ENCODE data around the gene EDN2.
A peak's percentile ranks its signal among the peaks of the same experiment; 100 is the strongest.

EDN2 gene

DNA sequence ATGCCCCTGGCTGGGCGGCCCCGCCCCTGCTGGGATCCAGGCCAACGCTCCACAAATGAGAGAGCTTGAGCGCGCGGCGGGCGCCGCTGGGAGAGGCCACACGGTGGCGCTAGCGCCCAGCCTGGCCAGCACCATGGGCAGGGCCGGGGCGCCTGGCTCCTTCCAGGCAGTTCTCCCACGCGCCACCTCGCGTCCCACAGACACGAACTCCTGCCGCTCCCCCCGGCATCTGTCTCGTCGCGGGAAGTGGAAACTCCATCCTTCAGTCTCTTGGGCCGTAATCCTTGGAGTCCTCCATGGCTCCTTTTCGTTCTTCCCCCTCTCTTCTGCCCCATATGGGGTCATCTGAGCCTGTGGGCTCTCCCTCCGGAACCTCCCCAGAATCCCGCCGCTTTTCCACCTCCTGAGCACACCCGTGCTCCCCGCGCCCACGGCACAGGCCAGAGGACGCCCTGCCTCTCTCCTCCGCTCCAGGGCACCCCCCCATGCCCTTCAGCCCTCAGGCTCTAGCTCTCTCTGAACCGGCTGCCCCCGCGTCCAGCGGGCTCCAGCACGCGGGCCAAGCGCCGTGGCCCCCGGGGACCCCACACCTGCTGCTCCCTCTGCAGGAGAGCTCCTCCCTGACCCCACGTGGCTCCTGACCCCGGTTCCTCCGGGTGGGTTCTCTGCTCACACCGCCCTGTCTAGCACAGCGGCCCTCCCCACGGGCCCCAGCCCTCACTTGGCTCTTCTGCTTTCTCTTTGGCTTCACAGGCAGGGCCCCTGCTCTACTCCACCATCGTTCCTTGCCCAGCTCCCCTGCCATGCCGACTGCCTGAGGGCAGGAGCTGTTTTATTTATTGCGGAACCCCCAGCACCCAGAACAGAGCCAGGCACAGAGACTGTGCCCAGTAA is 31.9 kb upstream of the EDN2 start:
- DNase-seq: peak; percentile 61

DNA sequence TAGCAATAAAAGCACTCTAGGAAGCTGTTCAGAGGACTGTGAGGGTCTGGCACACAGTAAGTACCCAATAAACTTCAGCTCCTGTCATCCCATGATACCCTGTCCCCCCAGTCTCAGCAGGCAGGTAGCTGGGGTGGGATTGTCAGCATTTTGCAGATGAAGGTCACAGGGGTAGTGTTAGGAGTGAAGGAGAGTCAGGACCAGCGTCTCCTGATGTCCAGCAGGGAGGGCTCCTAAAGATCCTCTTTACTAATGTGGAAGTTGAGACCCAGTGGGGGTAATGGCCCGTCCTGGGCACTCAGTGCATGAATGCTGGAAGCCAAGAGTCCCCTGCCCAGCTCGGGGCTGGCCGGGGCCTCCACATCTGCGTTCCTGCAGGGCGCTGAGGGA is 31.3 kb upstream of the EDN2 start:
- DNase-seq: no peak

DNA sequence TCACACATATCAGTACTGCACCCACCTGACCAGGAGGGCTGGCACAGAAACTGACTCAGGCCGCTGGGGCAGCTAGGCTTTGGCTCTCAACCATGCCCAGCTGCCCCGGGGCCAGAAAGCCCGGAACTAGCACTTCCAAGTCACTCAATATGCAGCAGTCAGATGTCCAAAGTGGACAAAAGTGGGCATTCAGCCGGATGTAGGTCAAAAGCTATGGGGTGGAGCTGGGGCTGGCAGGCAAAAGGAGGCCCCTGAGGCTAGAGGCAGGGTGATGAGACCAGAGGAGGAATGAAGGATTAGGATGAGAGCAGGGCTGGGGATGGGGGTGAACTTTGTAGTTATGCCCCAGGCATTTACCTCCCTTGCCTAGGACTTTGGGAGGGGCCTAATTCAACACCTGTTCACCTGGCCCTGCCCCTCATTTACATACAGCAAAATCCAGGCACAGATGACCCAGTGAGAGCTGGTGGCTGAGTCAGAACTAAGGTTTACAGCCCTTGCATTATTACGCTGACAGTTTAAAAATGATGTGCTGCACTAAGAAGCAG is 30.7 kb upstream of the EDN2 start:
- DNase-seq: no peak

DNA sequence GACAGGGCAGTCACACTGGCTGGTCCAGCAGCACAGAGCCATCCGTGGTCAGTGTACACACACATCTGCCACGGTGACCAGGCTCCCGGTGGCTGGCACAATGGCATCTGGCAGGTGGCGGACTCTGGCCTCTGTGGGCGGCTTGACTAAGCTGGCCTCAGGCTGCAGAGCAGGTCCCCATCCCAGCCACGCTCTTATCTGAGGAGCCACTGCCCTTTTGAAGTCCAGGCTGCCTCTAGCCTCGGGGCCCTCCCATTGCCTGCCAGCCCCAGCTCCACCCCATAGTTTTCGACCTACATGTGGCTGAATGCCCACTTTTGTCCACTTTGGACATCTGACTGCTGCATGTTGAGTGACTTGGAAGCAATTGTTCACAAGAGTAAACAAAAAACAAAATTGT is 29.9 kb upstream of the EDN2 start:
- DNase-seq: no peak

DNA sequence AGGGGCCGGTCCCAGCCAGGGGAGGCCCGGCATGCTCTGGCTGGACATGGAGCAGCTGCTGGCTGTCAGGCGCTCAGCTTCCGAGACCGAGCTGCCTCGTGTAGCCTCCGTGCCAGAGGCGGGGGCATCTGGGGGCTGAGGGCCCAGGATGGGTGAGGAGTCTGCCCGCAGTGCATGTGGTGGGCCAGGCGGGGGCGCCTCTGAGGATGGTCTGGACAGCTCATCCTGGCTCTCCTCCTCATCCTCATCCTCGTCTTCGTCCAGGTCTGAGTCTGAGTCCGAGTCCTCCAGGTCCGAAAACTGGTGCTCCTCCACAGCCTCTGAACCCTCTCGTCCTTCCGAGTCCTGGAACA is 28.9 kb upstream of the EDN2 start:
- DNase-seq: no peak

DNA sequence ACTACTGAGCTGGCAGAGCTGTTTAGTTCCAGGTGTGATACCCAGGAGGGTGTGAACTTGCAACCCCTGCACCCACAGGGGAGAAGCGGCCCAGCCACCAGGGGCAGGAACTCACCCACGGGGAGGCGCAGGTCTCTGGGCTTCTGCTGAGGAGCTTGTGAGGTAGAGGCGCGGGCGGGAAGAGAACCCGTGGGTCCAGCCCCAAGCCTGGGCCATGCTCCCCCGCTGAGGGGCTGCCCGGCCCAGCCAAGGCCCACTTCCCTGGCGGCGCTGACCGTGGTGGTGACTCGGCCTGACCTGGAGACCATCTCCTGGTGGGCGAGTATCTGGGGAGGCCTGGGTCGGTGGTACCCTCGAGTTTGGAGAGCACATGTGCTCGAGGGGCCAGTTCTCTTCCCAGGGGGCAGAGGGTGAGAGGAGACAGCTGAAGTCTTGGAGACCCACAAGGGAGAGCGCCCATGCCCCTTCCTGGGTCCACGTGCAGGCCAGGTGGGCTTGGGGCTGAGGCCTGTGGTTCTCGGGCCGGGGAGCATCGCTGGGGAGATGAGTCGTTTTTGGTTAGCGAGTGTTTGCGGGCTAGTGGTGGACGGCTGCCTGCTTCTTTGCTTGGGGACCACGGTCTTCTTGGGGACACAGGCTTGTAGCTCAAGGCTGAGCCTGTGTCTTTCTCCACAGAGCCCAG is 28.4 kb upstream of the EDN2 start:
- DNase-seq: no peak

DNA sequence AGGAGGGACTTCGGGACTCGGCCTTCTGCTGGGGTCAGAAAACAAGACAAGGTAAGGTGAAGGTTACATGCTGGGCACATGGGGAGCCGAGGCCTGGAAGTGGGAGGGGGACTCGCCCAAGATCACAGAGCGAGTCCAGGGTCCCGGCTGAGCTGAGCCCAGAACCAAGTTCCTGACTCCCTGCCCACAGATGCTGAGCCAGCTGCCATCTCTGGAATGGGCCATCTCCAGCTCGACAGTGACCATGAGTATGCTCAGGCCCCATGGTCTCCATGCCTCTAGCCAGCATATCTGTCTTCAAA is 26.7 kb upstream of the EDN2 start:
- no peak for DNase-seq

DNA sequence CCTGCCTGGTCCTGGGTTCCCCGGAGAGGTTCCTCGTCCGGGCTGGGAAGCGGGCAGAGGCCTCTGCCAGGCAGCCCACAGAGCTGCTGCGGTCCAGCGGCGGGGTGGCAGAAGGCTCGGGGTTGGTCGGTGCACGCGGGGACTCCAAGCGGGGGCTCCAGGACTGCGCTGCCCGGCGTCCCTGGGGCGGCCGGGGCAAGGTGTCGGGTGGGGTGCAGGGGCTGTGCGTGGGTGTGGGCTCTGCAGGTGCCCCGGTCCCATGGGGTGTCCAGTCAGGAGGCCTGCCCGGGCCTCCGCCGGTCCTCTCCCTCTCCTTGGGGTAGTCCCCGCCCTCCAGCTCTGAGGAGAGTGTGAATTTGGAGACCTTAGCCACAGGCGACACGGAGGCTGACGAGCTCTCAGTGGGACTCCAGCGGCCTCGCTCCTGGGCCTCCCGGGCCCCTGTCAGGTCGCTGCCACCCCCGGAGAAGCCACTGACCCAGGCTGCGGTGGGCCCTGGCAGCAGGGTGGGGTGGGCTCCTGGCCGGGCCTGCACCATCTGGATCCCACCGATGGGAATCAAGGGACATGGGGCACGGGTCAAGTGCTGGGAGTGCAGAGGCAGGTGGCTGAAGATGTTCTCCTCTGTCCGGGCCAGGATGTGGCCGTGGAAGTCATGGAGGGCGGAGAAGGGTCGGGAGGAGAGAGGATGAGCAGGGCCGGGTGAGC is 26.2 kb upstream of the EDN2 start:
- no peak for DNase-seq

DNA sequence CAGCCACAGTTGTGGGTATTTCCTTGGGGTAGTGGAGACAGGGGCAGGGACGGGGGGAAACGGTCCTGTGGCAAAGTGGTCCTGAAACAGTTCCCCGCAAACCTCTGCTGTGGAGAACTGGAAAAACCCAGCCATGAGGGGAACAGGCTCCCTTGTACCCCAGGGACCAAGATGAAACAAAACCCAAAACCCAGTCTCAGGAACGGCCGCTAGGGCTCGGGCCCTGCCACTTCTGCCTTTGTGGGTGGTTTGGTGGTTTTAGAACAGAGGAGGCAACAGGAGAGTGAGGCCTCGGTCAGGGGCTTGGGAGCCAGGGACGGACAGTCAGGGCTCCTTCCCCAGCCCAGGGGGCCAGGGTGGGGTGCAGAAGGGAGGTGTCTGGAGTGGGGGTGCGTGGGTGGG is 24.8 kb upstream of the EDN2 start:
- no peak for DNase-seq

DNA sequence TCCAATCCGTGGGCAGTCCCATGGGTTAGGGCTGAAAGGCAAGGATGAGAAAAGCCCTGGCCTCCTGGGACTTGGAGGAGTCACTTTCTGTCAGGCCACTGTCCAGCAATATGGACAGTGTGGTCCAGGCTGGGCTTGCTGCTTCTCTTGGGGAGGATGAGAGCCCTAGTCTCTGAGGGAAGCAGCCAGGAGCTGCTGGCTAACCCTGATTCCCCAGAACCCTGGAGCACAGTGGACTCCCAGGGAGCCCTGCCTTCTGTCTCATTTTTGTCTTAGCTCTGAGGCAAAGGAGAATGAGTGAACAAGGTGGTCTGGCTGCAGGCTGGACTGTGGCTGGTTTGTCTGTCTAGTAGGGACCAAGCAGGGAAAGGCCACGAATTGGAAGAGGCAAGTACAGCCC is 23.8 kb upstream of the EDN2 start:
- DNase-seq: no peak

DNA sequence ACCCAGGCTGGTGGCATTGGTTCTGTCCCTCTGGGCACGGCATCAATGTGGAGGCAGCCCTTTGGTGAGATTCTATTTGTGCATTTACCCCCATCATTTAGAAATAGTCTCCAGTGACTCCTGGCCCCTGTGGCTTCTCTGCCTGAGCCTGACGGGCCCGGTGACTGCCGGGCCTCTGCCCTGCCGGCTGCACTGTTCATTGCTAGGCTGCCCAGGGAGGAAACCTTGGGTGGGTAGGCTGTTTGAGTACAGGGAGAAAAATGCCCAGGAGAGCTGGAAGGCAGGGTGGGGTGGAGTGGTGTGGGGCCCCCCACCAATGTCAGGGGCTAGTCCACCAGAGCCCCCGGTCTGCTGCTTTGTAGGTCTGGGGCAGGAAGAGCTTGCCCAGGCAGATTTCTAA is 23.4 kb upstream of the EDN2 start:
- no peak for DNase-seq

DNA sequence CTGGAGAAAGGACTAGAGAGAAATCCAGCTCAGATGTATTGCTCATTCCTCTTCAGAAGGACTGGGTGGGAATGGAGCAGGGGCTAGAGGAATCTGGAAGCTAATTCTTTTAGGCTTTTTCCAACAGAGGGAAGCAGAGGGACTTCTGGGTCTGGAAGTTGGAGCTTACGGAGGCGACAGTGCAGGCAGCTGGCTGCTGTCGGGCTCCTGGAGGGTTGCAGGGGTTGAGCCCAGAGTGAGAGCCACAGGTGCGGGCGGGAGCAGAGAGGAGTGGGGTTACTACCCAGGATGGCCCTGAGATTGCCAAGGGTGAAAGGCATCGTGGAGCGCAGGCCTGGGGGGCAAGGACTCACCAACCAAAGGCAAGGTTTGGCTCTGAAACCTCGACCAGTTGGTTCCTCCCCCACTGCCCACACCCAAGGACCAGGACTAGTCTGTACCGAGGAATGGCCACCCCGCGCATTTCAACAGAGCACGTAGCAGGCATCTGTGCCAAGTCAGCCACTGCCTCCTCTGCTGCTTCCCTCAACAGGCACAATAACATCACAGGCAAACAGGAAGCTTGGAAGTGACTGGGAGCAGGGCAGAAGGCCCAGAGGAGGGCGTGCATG is 22.7 kb upstream of the EDN2 start:
- DNase-seq: no peak

DNA sequence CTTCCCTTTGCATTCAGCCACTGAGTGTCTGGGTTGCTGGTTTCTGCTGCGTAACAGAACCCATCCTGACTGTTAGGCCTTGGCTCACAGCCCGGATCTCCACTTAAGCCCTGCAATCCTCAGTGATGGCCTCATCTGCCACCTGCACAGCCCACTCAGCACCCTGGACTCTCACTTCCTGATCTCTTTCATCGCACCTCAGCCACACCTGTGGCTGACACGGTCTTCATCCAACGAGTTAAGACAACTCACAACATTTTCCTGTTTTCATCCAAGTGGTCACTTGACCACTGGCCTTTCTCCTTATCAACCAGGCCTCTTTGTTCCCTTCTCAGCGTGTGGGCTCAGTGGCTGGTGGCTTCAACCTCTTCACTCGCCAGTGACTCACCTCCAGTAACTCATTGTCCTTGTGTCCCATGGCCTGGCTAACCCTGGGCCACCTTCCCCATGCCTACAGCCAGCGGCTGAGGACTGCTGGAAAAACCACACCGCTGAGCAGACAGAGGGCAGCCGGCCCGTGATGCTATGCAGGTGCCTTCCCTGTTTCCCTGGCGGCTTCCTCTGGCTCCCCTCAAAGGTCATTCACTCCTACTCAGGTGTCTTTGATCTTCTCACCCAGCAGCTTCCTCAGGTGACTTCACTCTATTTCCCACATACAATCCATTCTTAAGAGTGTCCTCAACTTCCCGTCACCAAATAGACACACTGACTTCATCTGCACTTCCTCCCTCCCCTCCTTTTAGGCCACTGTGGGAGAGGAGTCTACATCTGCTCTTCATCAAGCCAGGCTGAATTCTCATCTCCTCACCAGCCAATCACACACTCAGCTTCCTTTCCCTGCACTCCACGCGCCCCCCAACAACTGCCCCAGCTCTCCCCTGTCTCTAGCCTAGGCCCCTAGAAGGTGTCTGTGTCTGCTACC is 19.9 kb upstream of the EDN2 start:
- no peak for DNase-seq

DNA sequence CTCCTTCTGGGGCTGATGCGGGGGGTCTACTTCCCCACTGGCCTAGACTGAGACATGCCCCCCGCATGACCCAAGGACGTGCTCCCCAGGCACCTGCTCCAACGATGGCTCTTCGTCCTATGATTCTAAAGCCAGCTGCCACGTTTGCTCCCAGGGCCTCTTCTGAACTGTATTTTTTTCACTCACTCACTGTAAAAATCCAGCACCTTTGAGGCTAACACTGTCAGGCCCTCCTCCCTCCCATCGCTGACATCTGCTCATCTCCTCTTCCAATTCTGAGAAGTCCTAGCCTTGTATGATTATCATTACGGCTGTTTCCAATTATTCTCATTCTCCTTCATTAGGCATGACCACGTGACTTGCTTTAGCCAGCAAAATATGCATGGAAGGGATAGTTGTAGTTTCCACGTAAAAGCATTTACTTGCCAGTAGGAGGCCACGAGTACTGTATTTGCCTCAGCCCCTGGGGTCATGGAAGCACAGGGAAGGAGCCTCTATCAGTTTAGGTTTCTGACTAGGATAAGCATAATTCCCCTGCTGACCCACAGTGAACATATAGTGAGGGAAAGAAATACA is 19.1 kb upstream of the EDN2 start:
- no peak for DNase-seq

DNA sequence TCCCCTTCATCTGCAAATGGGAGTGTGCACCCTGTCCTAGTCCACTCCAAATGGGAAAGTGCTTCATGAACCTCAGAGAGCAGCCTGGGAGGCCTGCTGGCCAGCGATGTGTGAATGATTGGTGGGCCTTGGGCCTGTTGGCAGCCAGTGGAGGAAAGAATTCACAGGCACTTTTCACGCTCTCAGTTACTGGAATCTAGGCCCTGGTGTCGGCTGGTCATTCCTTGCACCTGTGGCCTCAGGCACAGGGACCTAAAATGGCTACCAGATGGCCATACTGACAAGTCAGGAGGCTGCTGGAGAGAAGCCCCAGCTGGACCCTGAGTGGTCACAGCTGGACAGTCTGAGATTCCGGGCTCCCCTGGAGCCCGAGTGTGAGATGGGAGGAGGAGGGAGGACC is 18.4 kb upstream of the EDN2 start:
- DNase-seq: no peak

DNA sequence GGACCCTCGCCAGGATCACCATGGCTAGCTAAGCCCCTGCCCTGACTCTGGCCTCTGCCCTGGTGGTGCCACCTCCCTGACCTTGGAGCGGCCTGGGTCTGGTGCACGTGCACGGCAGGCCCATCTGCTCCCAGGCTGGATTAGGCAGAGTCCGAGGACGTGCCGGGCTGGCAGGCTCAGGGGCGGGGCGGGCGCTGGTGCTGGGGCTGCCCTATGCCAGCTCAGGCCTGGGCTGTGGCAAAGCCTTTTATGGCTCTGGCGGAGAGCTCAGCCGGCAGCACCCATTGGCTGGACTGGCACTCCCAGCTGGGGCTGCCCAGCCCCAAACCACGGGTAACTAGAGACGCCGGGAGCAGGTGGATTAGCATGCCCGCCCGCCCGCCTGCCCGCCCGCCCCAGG is 17.1 kb upstream of the EDN2 start:
- DNase-seq: no peak

DNA sequence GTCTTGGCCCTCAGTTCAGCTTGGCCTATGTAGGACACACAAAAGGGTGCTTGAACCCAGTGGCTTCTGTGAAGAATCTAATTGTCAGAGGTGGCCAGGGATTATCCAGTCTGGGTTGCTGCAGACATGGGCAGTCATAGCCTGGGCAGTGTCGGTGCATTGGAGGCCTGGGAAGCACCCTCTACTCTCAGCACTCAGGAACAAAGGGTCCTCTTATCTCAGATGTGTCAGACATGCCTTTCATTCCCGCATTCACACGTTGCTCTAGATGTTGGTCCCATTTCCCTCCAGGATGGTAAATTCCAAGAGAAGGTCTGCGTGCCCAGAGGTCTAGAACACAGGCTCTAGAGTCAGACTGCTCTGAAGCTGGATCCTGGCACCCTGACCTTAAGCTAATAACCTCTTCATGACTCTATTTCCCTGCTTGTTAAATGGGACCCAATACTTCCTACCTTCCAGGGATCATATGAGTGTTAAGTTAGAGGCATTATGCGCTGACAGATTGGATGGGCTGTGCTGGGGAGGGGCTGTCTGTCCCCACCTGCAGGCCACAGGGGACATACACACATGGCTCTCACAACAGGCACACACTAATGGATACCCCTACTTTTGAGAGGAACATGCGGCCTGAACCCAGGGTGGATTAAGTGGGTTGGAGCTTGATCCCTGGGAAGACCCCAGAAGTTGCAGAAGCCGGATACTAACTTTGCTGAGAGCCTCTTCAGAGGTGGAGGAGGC is 16.5 kb upstream of the EDN2 start:
- no peak for DNase-seq

DNA sequence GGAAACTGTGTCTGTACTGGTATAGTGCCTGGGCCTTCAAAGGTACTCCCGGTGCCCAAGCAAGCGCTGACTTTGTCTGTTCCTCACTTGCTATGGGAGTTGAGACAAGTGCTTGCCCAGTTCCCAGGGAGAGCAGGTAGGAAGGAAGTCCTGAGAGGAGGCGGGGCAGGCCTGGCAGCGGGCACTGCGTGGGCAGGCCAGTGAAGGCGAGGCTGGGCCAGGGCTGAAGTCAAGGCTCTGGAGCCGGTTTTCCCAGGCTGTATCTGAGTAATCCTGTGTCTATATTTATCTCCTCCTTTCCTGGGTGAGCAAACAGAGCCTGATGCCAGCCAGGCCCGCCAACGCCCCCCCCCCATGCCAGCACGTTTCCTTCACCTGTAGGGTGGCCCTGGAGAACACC is 15.9 kb upstream of the EDN2 start:
- DNase-seq: no peak

DNA sequence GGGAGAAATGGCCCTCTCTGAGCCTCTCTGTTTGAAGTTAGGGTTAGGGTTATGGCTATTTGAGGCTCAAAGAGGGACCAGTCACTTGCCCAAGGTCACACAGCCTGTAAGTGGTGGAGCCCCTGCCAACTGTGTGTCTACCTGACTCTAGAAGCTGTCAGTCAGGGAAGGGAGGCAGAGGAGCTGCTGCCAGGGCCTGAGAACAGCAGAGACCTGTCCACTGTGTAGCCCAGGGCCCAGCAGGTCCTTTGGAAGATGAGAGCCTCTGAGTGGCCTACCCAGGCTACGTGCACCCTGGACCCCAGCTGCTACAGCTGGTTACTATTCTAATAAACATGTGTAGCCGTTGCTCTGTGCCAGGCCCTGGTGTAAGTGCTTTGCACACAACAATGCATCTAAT is 15.1 kb upstream of the EDN2 start:
- no peak for DNase-seq

DNA sequence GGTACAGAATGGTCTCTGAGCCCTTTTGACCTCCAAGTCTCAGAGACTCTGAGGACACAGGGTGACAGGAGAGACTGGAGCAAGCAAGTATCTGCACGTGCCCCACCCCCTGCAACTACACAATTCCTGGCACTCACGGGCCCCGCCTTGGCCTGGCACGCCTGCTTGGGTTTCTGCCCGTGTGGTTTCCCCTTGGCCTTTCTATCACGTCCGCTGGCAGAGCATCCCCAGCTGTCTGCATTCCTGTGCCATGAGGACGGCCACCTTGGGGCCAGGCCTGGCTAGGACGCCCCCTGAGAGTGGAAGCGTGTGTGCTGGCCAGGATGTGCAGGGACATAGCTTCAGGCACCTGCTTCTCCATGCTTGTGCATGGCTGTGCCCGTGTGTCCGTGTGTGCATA is 14.3 kb upstream of the EDN2 start:
- no peak for DNase-seq

DNA sequence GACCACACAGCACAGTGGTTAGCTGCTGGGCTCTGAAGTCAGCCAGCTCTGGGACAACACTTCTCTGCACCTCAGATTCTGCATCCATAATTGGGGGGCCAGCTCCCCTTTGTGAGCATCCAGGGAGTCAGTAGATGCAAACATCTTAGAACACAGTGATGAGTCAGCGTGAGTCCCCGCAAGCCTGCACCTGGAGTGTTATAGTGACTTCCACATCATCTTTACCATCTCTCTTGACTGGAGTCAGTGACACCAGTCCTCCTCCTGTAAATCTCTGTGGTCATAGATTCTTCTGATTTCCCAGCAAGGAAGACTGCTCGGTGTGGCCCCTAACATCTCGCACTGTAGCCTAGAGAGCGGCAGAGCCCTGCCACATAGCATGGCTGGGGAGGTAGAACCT is 13.9 kb upstream of the EDN2 start:
- no peak for DNase-seq

All from stimulated activated CD4-positive, alpha-beta T cell treated with anti-CD3 and anti-CD28 coated beads, Interleukin-4, amount 100 ng/mL, for 24 hours (primary cell).